Effector memory CD4-positive, alpha-beta T cell (primary cell): ENCODE results near the gene SH3D19.

Experiments used
- DNase-seq, 3 donors: peaks; one replicate each; pipeline ENCODE4 v3.0.0-alpha.2; 2020
- H3K27ac ChIP-seq: 2 replicates; pipeline ENCODE4 v1.7.0; 2013; ENCODE audit warnings: mild to moderate bottlenecking, low read length, moderate library complexity; ENCODE audit not compliant: insufficient read depth, poor library complexity, severe bottlenecking
- H3K27me3 ChIP-seq: replicated peaks from 2 replicates; pipeline ENCODE4 v1.7.0; 2013; ENCODE audit warnings: mild to moderate bottlenecking, low read length; ENCODE audit not compliant: insufficient read depth, control insufficient read depth, poor library complexity, severe bottlenecking
- H3K36me3 ChIP-seq: 2 replicates; pipeline ENCODE4 v1.7.0; 2013; ENCODE audit warnings: mild to moderate bottlenecking, low read length, moderate library complexity; ENCODE audit not compliant: control insufficient read depth, insufficient read depth
- H3K4me1 ChIP-seq: 2 replicates; pipeline ENCODE4 v1.7.0; 2013; ENCODE audit warnings: low read length, mild to moderate bottlenecking; ENCODE audit not compliant: control insufficient read depth, insufficient read depth, poor library complexity, severe bottlenecking
- H3K4me3 ChIP-seq: 2 replicates; pipeline ENCODE4 v1.7.0; 2013; ENCODE audit warnings: low read length, low read depth, mild to moderate bottlenecking; ENCODE audit not compliant: insufficient read depth, poor library complexity, severe bottlenecking
- H3K9me3 ChIP-seq: 2 replicates; pipeline ENCODE4 v1.7.0; 2013; ENCODE audit warnings: mild to moderate bottlenecking, low read length, moderate library complexity; ENCODE audit not compliant: control insufficient read depth

SH3D19 gene

DNA sequence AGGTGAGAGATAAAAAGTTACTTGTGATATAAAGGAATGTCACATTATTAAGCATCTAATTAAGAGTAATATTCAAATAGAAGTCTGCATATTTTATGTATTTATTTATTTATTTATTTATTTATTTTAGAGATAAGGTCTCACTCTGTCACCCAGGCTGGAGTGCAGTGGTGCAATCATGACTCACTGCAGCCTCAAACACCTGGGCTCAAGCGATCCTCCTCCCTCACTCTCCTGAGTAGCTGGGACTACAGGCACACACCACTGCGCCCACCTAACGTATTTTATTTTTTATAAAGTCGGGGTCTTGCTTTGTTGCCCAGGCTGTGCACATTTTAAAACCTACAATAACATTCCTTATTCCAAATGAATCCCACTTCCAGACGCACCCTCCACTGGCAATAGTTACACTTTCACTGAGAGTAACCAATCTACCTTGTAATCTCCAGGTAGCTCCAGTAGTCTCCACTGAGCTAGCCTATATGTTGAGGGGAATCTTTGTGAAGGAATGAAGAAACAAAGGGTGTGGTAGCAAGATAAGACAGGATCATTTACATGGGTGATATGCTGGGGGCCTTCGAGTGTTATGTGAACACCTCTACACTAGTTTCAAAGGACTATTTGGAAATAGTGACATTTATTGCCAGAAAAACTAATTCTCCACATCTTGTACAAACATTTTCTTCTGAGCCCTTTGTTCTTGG lies 11.9 kb downstream of the SH3D19 start:
- no peak overlapping the region for H3K4me3 ChIP-seq
- no peaks in the 10 kb centered on the region for H3K9me3 ChIP-seq
- H3K4me1 ChIP-seq = no peaks in the 10 kb centered on the region
- DNase-seq = no peak
- no peak overlapping the region for H3K27ac ChIP-seq
- no peaks in the 10 kb centered on the region for H3K36me3 ChIP-seq
- no peaks in the 10 kb centered on the region for H3K27me3 ChIP-seq

DNA sequence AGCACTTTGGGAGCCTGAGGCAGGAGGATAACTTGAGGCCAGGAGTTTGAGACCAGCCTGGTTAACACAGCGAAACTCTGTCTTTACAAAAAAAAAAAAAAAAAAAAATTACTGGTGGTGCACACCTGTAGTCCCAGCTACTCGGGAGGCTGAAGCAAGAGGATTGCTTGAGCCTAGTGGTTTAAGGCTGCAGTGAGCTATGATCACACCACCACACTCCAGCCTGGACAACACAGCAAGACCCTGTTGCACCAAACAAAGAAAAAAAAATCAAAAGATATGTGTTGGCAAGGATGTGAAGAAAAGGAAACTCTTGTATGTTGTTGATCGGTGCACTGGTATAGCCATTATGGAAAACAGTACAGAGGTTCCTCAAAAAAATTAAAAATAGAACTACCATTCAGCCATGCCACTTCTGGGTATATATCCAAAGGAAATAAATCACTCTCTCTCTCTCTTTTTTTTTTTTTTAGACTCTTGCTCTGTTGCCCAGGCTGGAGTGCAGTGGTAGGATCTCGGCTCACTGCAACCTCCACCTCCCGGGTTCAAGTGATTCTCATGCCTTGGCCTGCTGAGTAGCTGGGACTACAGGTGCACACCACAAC lies 15.2 kb downstream of the SH3D19 start:
- no peaks in the 10 kb centered on the region for H3K4me1 ChIP-seq
- no peaks in the 10 kb centered on the region for H3K36me3 ChIP-seq
- no peak overlapping the region for H3K4me3 ChIP-seq
- no peaks in the 10 kb centered on the region for H3K9me3 ChIP-seq
- no peak overlapping the region for H3K27ac ChIP-seq
- DNase-seq = no peak
- no peaks in the 10 kb centered on the region for H3K27me3 ChIP-seq

DNA sequence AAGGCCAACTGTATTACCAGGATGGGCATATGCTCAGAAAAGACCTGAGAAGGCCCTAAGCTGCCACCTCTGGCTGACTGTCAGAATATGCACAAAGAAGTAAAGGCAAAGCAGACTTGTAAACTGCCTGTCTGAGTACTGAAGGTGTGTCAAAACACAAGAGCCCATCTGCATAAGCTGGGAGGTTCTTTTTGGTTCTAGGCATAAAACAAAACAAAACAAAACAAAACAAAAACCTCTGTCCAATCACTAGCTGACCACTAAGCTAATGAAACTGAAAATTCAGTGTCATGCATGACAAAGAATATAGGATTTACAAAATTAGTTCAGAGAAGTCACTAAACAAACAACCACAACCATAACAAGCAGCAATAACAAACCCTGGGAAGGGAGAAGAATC lies 20.6 kb downstream of the SH3D19 start:
- H3K27me3 ChIP-seq = no peaks in the 10 kb centered on the region
- H3K4me3 ChIP-seq = no peak overlapping the region
- no peak for DNase-seq
- H3K9me3 ChIP-seq = no peaks in the 10 kb centered on the region
- no peak overlapping the region for H3K27ac ChIP-seq
- no peaks in the 10 kb centered on the region for H3K36me3 ChIP-seq
- no peaks in the 10 kb centered on the region for H3K4me1 ChIP-seq

DNA sequence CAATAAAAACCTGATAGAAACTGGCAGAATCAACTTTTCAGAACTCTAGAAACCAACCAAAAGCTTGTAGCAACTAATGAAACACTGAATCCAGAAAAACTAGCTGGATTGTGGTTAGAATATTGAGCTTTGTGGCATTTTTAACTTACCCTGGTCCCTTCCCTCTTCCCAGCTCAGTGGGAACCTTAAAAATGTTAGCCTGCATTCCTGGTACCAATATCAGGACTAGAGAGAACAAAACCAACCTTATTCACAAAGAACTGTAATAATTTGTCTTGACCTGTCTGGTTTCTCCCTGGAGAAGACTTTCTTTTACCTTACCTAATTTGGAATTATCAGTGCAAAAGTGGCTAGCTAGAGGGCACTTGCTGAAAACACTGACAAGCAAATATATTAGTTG lies 21.2 kb downstream of the SH3D19 start:
- no peaks in the 10 kb centered on the region for H3K9me3 ChIP-seq
- H3K27me3 ChIP-seq = no peaks in the 10 kb centered on the region
- H3K4me3 ChIP-seq = no peak overlapping the region
- no peaks in the 10 kb centered on the region for H3K36me3 ChIP-seq
- no peak overlapping the region for H3K27ac ChIP-seq
- no peaks in the 10 kb centered on the region for H3K4me1 ChIP-seq
- DNase-seq = no peak

DNA sequence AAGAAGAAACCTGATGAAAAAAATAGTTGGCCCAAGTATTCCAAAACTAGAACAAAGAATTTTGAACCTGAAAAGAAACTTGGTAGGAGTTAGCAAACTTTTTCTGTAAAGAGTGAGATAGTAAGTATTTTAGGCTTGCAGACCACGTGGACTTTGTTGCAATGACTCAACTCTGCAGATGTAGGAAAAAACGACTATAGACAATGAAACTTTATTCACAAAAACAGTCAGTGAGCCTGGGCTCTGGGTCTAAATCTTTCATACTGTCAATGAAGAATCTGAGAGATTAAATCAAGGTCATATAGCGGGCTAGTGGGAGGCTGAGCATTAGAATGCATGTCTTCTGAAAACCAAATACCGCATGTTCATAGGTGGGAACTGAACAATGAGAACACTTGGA lies 23.0 kb downstream of the SH3D19 start:
- Histone ChIP-seq H3K36me3 (no peaks in the 10 kb centered on the region), H3K27me3 (no peaks in the 10 kb centered on the region), H3K4me3 (no peak overlapping the region), H3K9me3 (no peaks in the 10 kb centered on the region), H3K27ac (no peak overlapping the region), H3K4me1 (no peaks in the 10 kb centered on the region)
- no peak for DNase-seq

DNA sequence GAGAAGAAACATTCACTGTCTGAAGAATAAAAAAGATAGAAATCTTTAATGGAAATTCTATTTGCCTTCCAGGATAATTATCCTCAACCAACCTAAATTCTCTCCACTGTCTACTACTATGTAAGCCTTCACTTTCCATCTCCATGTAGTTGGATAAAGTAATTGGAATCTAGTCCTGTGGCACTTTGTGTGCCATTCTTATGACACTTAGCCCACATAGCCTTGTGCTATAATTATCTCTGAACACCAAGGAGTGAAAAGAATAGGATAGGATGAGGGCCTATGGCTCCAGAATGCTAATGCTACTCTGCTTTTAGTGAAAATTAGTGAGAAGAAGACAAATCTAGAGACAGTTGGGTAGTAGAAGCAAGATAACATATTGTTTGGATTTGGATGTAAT lies 28.2 kb downstream of the SH3D19 start:
- Histone ChIP-seq H3K36me3 (no peaks in the 10 kb centered on the region), H3K9me3 (no peaks in the 10 kb centered on the region), H3K27me3 (no peaks in the 10 kb centered on the region), H3K4me3 (no peak overlapping the region), H3K4me1 (no peaks in the 10 kb centered on the region), H3K27ac (no peak overlapping the region)
- no peak for DNase-seq

DNA sequence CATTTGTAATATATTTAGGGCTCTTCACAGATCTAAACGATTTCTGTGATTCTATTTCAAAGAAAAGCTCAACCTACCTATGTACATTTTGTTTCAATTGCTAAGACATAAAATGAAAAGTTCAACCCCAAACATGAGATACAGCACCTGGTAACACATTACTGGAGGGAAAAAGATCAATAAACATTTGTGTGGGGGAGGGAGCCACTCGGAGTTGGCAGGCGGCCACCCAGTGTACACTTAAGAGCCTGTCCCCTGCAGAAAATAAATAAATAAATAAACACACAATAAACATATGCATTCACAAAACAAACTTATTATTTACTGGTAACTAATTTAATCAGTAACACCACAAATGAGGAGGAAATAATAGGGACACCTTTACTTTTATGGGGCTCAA lies 29.2 kb downstream of the SH3D19 start:
- H3K4me3 ChIP-seq = no peak overlapping the region
- H3K9me3 ChIP-seq = no peaks in the 10 kb centered on the region
- no peaks in the 10 kb centered on the region for H3K4me1 ChIP-seq
- H3K27me3 ChIP-seq = no peaks in the 10 kb centered on the region
- H3K27ac ChIP-seq = no peak overlapping the region
- H3K36me3 ChIP-seq = no peaks in the 10 kb centered on the region
- no peak for DNase-seq

DNA sequence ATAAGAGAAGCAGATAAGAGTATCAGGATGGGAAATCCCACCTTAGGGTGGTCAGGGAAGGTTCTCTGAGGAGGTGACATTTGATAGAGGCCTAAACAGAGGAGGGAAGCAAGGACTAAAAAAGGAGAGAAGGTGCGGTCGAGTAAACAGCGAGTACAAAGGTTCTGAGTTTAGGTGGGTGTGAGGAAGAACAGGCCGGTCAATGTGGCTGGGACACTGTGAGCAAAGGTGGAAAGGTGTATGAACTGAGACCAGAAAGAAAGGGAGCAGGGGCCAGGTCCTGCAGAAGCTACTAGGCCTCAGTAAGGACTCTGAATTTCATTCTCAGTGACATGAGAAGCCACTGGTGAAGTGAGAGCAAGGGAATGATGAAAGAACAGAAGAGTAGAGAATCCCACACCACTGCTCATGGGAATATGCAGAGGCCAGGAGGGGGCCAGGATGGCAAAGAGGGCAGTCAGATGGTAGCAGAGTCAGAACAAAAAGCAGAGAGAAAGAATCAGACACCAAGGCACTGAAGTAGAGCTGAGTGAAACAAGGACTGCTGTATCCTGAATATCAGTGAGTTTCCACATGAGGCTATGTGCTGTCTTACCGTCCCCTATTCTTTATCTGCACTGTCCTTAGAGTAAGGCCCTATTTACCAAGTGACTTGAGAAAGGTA lies 30.4 kb downstream of the SH3D19 start:
- no peak overlapping the region for H3K4me3 ChIP-seq
- H3K9me3 ChIP-seq = no peaks in the 10 kb centered on the region
- H3K4me1 ChIP-seq = no peaks in the 10 kb centered on the region
- no peaks in the 10 kb centered on the region for H3K27me3 ChIP-seq
- H3K36me3 ChIP-seq = no peaks in the 10 kb centered on the region
- DNase-seq = no peak
- no peak overlapping the region for H3K27ac ChIP-seq

DNA sequence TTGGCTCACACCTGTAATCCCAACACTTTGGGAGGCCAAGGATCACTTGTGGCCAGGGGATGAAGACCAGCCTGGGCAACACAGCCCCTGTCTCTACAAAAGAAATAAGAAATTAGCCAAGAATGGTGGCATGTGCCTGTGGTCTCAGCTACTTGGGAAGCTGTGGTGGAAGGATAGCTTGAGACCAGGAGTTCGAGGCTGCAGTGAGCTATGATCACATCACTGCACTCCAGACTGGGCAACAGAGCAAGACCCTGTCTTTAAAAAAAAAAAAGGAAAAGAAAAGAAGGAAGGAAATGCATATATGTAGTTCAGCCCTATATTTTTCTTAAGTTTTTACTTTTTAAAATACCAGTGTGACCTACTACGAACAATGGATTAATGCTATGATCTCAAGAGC lies 33.4 kb downstream of the SH3D19 start:
- no peaks in the 10 kb centered on the region for H3K4me1 ChIP-seq
- no peak overlapping the region for H3K4me3 ChIP-seq
- no peaks in the 10 kb centered on the region for H3K9me3 ChIP-seq
- H3K36me3 ChIP-seq = no peaks in the 10 kb centered on the region
- DNase-seq = no peak
- no peaks in the 10 kb centered on the region for H3K27me3 ChIP-seq
- no peak overlapping the region for H3K27ac ChIP-seq

DNA sequence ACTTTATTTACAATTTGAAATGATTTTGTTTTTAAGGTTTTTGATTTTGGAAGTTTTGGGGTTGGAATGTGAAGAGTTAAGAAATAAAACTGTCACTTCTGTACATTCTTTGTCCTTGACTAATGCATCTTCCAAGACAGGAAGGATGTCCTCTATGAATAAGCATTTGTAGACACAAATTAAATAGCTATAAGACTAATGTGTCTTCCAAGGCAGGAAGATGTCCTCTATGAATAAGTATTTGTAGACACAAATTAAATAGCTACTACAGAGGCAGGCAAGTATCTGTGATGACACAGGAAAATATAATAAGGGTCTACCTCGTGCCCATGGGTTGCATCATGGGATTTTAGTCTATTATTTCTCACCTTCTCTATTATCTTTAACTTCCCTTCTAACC lies 33.9 kb downstream of the SH3D19 start:
- H3K9me3 ChIP-seq = no peaks in the 10 kb centered on the region
- H3K27me3 ChIP-seq = no peaks in the 10 kb centered on the region
- no peaks in the 10 kb centered on the region for H3K36me3 ChIP-seq
- no peaks in the 10 kb centered on the region for H3K4me1 ChIP-seq
- DNase-seq = no peak
- H3K4me3 ChIP-seq = no peak overlapping the region
- no peak overlapping the region for H3K27ac ChIP-seq
